ENCODE measurements around the gene GNAZ. TPM values are rescaled to one million over a fixed set of nuclear protein-coding genes. Genes with fewer than 3 reads are reported as not detected.

GNAZ gene
- total RNA-seq, 1 donor from 2014 or later: 0.51 TPM

DNA sequence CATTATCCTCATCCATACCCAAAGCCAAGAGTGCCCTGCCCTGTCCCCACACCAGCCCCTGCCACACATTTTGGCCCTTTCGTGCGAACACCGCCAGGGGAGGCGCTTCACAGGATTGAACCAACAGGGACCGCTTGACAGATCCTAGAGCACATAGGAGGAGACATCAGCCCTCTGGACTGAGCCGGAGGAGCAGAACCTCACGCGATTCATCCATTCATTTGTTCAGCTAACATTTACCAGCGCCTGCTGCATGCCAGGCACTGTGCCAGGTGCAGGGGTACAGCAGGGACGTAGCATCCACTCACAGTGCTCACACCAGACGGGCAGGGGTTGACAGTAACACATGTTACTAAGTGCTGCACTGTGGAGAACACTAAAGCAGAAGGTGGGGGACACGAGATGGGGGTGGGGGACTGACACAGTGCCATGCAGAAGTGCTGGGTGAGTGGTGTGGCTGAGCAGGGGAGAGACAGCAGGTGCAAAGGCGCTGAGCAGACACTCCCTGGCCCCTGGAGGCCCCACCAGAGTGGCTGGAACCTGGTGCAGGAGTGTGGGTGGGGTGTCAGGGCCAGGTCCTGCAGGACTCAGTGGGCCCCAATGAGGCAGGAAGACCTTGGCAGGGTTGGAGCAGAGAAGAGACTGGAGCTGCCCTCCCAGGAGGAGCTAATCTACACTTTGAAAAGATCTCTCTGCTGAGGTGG lies 3.4 kb downstream of the GNAZ start:
- Mint-ChIP-seq H3K9me3 (no peaks in the 10 kb centered on the region), H3K4me3 (no peak overlapping the region), H3K27me3 (peaks cover 38% of the 10 kb centered on the region), H3K27ac (no peak overlapping the region), H3K4me1 (peaks cover 6% of the 10 kb centered on the region), H3K36me3 (ENCODE audit: low read depth) (no peaks in the 10 kb centered on the region)
- intact Hi-C loops (cut with micrococcal nuclease): no loop called here
- DNase-seq: no peak

DNA sequence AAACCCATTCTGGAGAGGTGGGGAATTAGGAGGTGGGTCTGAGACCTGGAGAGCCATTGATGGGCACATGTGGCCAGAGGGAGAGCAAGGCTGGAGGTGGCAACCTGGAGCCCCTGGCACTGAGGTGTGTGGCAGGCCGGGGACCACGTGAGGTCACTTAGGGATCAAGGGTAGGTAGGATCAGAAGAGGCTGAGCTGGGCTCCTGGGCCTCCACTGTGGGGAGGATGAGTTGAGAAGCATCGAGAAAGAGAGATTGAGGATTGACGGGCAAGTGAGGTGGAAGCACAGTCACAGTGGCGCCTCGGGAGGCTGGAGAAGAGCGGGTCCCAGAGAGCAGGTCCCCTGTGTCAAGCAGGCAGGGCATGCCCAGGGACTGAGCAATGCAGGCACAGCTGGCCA lies 4.1 kb downstream of the GNAZ start:
- Mint-ChIP-seq H3K4me1 (peaks cover 6% of the 10 kb centered on the region), H3K27ac (no peak overlapping the region), H3K4me3 (no peak overlapping the region), H3K27me3 (peaks cover 34% of the 10 kb centered on the region), H3K36me3 (ENCODE audit: low read depth) (no peaks in the 10 kb centered on the region), H3K9me3 (no peaks in the 10 kb centered on the region)
- DNase-seq: no peak
- intact Hi-C loops (cut with micrococcal nuclease): no loop called here

GRCh38 chr22:23075050-23075449 lies 4.7 kb downstream of the GNAZ start:
- no peak overlapping the region for H3K4me3 Mint-ChIP-seq
- H3K4me1 Mint-ChIP-seq: peaks cover 4% of the 10 kb centered on the region
- intact Hi-C loops (cut with micrococcal nuclease): no loop called here
- no peak overlapping the region for H3K27ac Mint-ChIP-seq
- H3K9me3 Mint-ChIP-seq: no peaks in the 10 kb centered on the region
- DNase-seq: no peak
- peaks cover 31% of the 10 kb centered on the region for H3K27me3 Mint-ChIP-seq
- no peaks in the 10 kb centered on the region for H3K36me3 Mint-ChIP-seq (ENCODE audit: low read depth)

DNA sequence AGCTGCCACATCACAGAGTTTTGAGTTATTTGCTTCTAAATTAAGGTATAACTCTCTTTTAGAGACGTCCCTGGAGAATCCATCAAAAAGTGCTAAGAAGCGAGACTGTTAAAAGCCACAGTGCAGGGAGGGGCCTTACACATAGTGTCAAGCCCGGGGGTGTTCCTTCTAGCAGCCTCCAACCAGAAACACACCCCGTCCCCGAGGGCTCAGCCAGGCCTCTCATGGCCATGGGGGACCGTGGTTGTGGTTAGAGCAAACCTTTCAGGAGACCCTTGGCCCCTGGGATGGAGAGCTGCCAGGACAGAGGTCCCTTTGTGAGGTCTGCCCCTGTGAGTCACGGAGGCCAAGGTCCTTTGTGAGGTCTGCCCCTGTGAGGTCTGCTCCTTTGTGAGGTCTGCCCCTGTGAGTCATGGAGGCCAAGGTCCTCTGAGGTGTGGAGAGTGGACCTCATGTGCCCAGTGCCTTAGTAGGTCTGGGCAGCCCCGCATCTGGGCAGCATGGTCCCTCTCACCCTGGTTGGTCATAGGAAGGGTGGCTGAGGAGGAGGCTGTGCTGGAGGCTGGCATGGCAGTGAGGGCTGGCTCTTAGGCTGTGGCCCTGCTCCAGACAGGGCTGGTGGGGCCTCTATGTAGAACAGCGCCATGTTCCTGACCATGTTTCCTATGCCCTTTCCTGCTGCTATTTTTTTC lies 5.4 kb downstream of the GNAZ start:
- DNase-seq: no peak
- H3K4me3 Mint-ChIP-seq: no peak overlapping the region
- no peaks in the 10 kb centered on the region for H3K9me3 Mint-ChIP-seq
- H3K27ac Mint-ChIP-seq: no peak overlapping the region
- H3K4me1 Mint-ChIP-seq: peaks cover 4% of the 10 kb centered on the region
- H3K27me3 Mint-ChIP-seq: peaks cover 31% of the 10 kb centered on the region
- intact Hi-C loops (cut with micrococcal nuclease): no loop called here
- no peaks in the 10 kb centered on the region for H3K36me3 Mint-ChIP-seq (ENCODE audit: low read depth)

GRCh38 chr22:23076896-23077572 lies 6.7 kb downstream of the GNAZ start:
- Mint-ChIP-seq H3K27me3 (peaks cover 19% of the 10 kb centered on the region), H3K4me1 (no peaks in the 10 kb centered on the region), H3K36me3 (ENCODE audit: low read depth) (no peaks in the 10 kb centered on the region), H3K4me3 (no peak overlapping the region), H3K9me3 (no peaks in the 10 kb centered on the region), H3K27ac (no peak overlapping the region)
- intact Hi-C loops (cut with micrococcal nuclease): no loop called here
- no peak for DNase-seq

- Mint-ChIP-seq H3K4me3 (no peak overlapping the region), H3K4me1 (no peaks in the 10 kb centered on the region)
Measured at GRCh38 chr22:23077627-23078461, 7.5 kb downstream of the GNAZ start.

GRCh38 chr22:23078462-23078787 lies 8.1 kb downstream of the GNAZ start:
- intact Hi-C loops (cut with micrococcal nuclease): no loop called here
- Mint-ChIP-seq H3K27ac (no peak overlapping the region), H3K9me3 (no peaks in the 10 kb centered on the region)

More at GRCh38 chr22:23077627-23078461, 7.5 kb downstream of the GNAZ start:
- DNase-seq: no peak
- Mint-ChIP-seq H3K9me3 (no peaks in the 10 kb centered on the region), H3K36me3 (ENCODE audit: low read depth) (no peaks in the 10 kb centered on the region), H3K27ac (no peak overlapping the region), H3K27me3 (peaks cover 13% of the 10 kb centered on the region)
- intact Hi-C loops (cut with micrococcal nuclease): no loop called here

GRCh38 chr22:23079240-23079768 lies 9.0 kb downstream of the GNAZ start:
- no peaks in the 10 kb centered on the region for H3K4me1 Mint-ChIP-seq
- no peaks in the 10 kb centered on the region for H3K36me3 Mint-ChIP-seq (ENCODE audit: low read depth)
- DNase-seq: no peak
- no peak overlapping the region for H3K4me3 Mint-ChIP-seq
- peaks cover 4% of the 10 kb centered on the region for H3K27me3 Mint-ChIP-seq
- no peaks in the 10 kb centered on the region for H3K9me3 Mint-ChIP-seq
- intact Hi-C loops (cut with micrococcal nuclease): no loop called here
- H3K27ac Mint-ChIP-seq: no peak overlapping the region

More at GRCh38 chr22:23078462-23078787, 8.1 kb downstream of the GNAZ start:
- no peak for DNase-seq
- H3K27me3 Mint-ChIP-seq: peaks cover 8% of the 10 kb centered on the region
- H3K4me3 Mint-ChIP-seq: no peak overlapping the region
- no peaks in the 10 kb centered on the region for H3K4me1 Mint-ChIP-seq
- no peaks in the 10 kb centered on the region for H3K36me3 Mint-ChIP-seq (ENCODE audit: low read depth)

GRCh38 chr22:23079814-23080521 lies 9.6 kb downstream of the GNAZ start:
- H3K27me3 Mint-ChIP-seq: peaks cover 4% of the 10 kb centered on the region
- no peaks in the 10 kb centered on the region for H3K9me3 Mint-ChIP-seq
- H3K4me3 Mint-ChIP-seq: no peak overlapping the region
- H3K36me3 Mint-ChIP-seq (ENCODE audit: low read depth): no peaks in the 10 kb centered on the region
- H3K27ac Mint-ChIP-seq: no peak overlapping the region
- intact Hi-C loops (cut with micrococcal nuclease): no loop called here
- no peak for DNase-seq
- no peaks in the 10 kb centered on the region for H3K4me1 Mint-ChIP-seq

- peaks cover 6% of the 10 kb centered on the region for H3K27me3 Mint-ChIP-seq
- DNase-seq: no peak
- no peak overlapping the region for H3K27ac Mint-ChIP-seq
- H3K36me3 Mint-ChIP-seq (ENCODE audit: low read depth): no peaks in the 10 kb centered on the region
- no peak overlapping the region for H3K4me3 Mint-ChIP-seq
- intact Hi-C loops (cut with micrococcal nuclease): no loop called here
- H3K9me3 Mint-ChIP-seq: no peaks in the 10 kb centered on the region
- H3K4me1 Mint-ChIP-seq: no peaks in the 10 kb centered on the region
Measured at GRCh38 chr22:23080613-23081290, 10.4 kb downstream of the GNAZ start.

DNA sequence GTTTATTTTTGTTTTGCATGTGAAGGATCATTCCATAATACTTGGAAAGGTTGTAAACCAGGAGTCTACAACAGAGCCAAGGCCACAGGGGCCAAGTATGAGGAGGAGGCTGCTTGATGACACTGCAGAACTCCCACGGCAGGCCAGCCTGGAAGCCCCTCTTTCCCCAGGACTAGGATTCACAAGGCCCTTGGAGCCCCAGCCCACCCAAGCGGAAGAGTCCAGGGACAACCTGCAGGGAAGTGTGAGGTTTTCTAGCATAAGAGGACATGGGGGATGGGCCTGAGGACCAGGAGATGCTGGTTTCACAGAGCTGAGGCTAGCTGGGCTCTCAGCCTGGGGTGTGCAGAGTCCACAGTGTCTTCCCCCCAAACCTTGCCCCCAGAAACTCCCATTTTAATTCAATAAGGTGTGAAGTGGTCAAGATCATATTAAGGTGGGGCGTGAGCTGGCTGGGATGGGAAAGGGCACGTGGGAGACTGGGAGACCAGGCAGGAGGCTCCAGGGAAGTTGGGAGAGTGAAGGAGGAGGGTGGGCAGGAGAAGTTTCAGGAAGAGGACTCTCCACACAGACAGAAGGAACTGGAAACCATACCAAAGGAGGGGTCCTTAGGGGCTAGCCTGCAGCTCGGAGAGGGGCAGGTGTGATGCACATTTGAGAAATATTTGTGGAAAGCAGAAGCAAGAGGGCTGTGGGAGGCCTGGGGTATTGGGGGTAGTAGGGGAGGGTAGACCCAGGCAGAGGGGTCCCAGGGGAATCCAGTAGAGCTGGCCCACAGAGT lies 12.4 kb downstream of the GNAZ start:
- Mint-ChIP-seq H3K4me3 (no peak overlapping the region), H3K36me3 (ENCODE audit: low read depth) (no peaks in the 10 kb centered on the region), H3K9me3 (no peaks in the 10 kb centered on the region), H3K4me1 (no peaks in the 10 kb centered on the region), H3K27me3 (peaks cover 6% of the 10 kb centered on the region), H3K27ac (no peak overlapping the region)
- no peak for DNase-seq
- intact Hi-C loops (cut with micrococcal nuclease): no loop called here

DNA sequence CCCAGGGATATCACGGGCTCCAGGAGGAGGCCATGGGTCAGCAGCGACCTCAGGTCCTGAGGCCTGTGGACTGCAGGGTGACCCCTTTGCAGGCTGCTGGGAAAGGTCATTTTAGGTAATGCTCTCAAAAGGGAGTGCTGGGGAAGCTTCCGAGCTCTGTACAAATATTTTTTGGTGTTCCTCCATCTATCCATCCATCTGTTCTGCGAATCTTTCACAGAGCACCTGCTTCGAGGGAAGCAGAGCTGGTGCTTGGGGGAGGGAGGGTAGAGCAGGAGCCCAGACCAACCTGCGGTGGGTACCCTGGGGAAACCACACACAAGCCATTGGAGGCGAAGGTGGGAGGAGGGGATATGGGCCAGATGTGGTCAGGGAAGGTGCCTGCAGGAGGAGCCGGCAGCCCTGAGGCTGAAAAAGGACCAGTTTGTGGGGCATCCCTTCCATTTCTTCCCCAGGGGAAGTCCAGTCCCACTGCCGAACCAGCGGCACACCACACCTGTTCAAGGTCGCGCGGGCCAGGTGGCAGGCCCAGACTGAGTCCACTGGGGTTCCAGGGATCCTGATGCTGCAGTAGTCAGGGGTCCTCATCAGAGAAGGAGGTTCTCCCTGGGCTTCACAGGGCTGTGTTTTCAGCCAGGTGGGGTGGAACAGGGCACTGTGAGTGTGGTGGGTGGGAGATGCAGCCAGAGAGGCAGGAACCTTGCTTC lies 13.1 kb downstream of the GNAZ start:
- Mint-ChIP-seq H3K36me3 (ENCODE audit: low read depth) (no peaks in the 10 kb centered on the region), H3K27me3 (peaks cover 6% of the 10 kb centered on the region), H3K4me3 (no peak overlapping the region), H3K27ac (no peak overlapping the region), H3K9me3 (no peaks in the 10 kb centered on the region), H3K4me1 (no peaks in the 10 kb centered on the region)
- no peak for DNase-seq
- intact Hi-C loops (cut with micrococcal nuclease): no loop called here

All from activated CD4-positive, alpha-beta T cell treated with anti-CD3 and anti-CD28 coated beads, Interleukin-2, amount 10 ng/mL, durations not matched to agents 24 days and 14 days (primary cell).